Trophoblast cell (in vitro differentiated cells and primary cell): Measurements from ENCODE around the gene NDST1.

Source experiments
- DNase-seq, 2 donors: peaks; one replicate each; pipeline ENCODE4 v3.0.0-alpha.2; 2016
- H2AFZ ChIP-seq: 2 replicates; pipeline ENCODE4 v1.6.1; 2013; ENCODE audit warnings: low read length, moderate library complexity, mild to moderate bottlenecking; ENCODE audit not compliant: insufficient read depth, poor library complexity
- H2AK5ac ChIP-seq: 2 replicates; pipeline ENCODE4 v1.6.1; 2013; ENCODE audit warnings: mild to moderate bottlenecking, low read length
- H2BK120ac ChIP-seq: 2 replicates; pipeline ENCODE4 v1.6.1; 2013; ENCODE audit warnings: low read length, mild to moderate bottlenecking, moderate library complexity; ENCODE audit not compliant: insufficient read depth, poor library complexity
- H2BK12ac ChIP-seq: 2 replicates; pipeline ENCODE4 v1.6.1; 2013; ENCODE audit warnings: mild to moderate bottlenecking, low read length, moderate library complexity
- H2BK5ac ChIP-seq: 2 replicates; pipeline ENCODE4 v1.6.1; 2013; ENCODE audit warnings: low read length, low read depth, moderate library complexity, mild to moderate bottlenecking; ENCODE audit not compliant: poor library complexity
- H3K14ac ChIP-seq: 2 replicates; pipeline ENCODE4 v1.6.1; 2013; ENCODE audit warnings: mild to moderate bottlenecking, low read length
- H3K18ac ChIP-seq: 2 replicates; pipeline ENCODE4 v1.6.1; 2013; ENCODE audit warnings: mild to moderate bottlenecking, low read length
- H3K23ac ChIP-seq: 2 replicates; pipeline ENCODE4 v1.6.1; 2013; ENCODE audit warnings: low read length
- H3K27ac ChIP-seq: 2 replicates; pipeline ENCODE4 v1.5.1; 2013; ENCODE audit warnings: low read depth, mild to moderate bottlenecking, inconsistent platforms, low read length, moderate library complexity
- H3K27me3 ChIP-seq: 2 replicates; pipeline ENCODE4 v1.6.1; 2013; ENCODE audit warnings: inconsistent platforms, mild to moderate bottlenecking, low read length, moderate library complexity; ENCODE audit not compliant: insufficient read depth
- H3K36me3 ChIP-seq, 2 experiments: 1 replicate in 1 of 2; 2 replicates in 1 of 2; pipeline ENCODE4 v1.6.1; 2013; ENCODE audit warnings: low read length in 2 of 2, mild to moderate bottlenecking in 2 of 2, moderate library complexity in 1 of 2; ENCODE audit not compliant: insufficient read depth in 2 of 2, control insufficient read depth in 1 of 2
- H3K4ac ChIP-seq: 2 replicates; pipeline ENCODE4 v1.6.1; 2013; ENCODE audit warnings: low read depth, mild to moderate bottlenecking, low read length, moderate library complexity
- H3K4me1 ChIP-seq, 2 experiments: 1 replicate in 1 of 2; 2 replicates in 1 of 2; pipeline ENCODE4 v1.6.1; 2013; ENCODE audit warnings: low read length in 2 of 2, mild to moderate bottlenecking in 2 of 2, moderate library complexity in 1 of 2; ENCODE audit not compliant: insufficient read depth in 2 of 2, control insufficient read depth in 1 of 2
- H3K4me2 ChIP-seq: 2 replicates; pipeline ENCODE4 v1.6.1; 2013; ENCODE audit warnings: inconsistent platforms, mild to moderate bottlenecking, low read length, moderate library complexity
- H3K4me3 ChIP-seq: 2 replicates; pipeline ENCODE4 v1.5.1; 2013; ENCODE audit warnings: mild to moderate bottlenecking, low read depth, low read length, inconsistent platforms
- H3K79me1 ChIP-seq: one replicate; pipeline ENCODE4 v1.6.1; 2013; ENCODE audit warnings: low read length
- H3K79me2 ChIP-seq: 2 replicates; pipeline ENCODE4 v1.6.1; 2013; ENCODE audit warnings: low read length, mild to moderate bottlenecking; ENCODE audit not compliant: control insufficient read depth, insufficient read depth, poor library complexity
- H3K9ac ChIP-seq: 2 replicates; pipeline ENCODE4 v1.6.1; 2013; ENCODE audit warnings: mild to moderate bottlenecking, low read length
- H3K9me3 ChIP-seq: 2 replicates; pipeline ENCODE4 v1.6.1; 2013; ENCODE audit warnings: low read depth, mild to moderate bottlenecking, control low read depth, inconsistent platforms, low read length; ENCODE audit not compliant: insufficient read depth
- H4K12ac ChIP-seq: 2 replicates; pipeline ENCODE4 v1.6.1; 2013; ENCODE audit warnings: low read depth, mild to moderate bottlenecking, low read length, moderate library complexity
- H4K8ac ChIP-seq: 2 replicates; pipeline ENCODE4 v1.6.1; 2013; ENCODE audit warnings: low read depth, mild to moderate bottlenecking, low read length, moderate library complexity
- H4K91ac ChIP-seq: one replicate; pipeline ENCODE4 v1.6.1; 2013; ENCODE audit warnings: low read depth, mild to moderate bottlenecking, low read length, moderate library complexity
- WGBS: extraction: QIAGEN DNeasy Blood & Tissue Kit; methylation state at CpG from one replicate; pipeline ENCODE4 v1.1.7; 2013; ENCODE audit warnings: missing lambda C conversion rate; ENCODE audit not compliant: insufficient read length, insufficient coverage; ENCODE audit errors: extremely low coverage; 5-methylcytosine and 5-hydroxymethylcytosine counted together

Gene NDST1

DNA sequence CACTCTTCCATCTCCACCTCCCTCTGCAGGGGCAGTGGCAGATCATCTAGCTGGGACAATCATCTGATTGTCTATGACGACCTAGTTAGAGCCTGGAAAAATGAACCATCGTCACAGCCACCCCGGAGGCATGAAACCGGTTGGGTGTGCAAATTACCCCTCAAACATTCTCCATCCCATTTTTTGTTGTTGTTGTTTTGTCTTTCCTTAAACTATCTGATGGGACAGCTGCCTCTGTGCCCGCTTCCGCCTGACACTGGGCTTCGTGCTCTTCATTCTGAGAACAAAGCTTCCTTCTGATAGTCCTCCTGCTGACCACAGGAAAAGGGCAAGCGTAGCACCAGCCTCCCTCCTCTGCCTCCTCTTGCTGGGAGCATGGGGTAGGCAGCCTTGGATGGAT is 7.0 kb upstream of the NDST1 start:
- H3K4me3 ChIP-seq: no peak overlapping the region
- peaks cover 74% of the 10 kb centered on the region for H3K79me2 ChIP-seq
- no peak overlapping the region for H2BK120ac ChIP-seq
- no peaks in the 10 kb centered on the region for H3K9me3 ChIP-seq
- H3K23ac ChIP-seq: no peak overlapping the region
- no peak overlapping the region for H2AFZ ChIP-seq
- H4K91ac ChIP-seq: peak overlapping the region; percentile 5
- no CpG with 5 or more reads among the region's 8 CpGs for WGBS
- H3K27me3 ChIP-seq: no peaks in the 10 kb centered on the region
- no peak overlapping the region for H2BK12ac ChIP-seq
- H4K8ac ChIP-seq: peak overlapping the region; percentile 21
- H3K4me2 ChIP-seq: no peak overlapping the region
- peak overlapping the region; percentile 1 for H2BK5ac ChIP-seq
- no peak overlapping the region for H4K12ac ChIP-seq
- no peak overlapping the region for H3K9ac ChIP-seq
- H3K27ac ChIP-seq: peak overlapping the region; percentile 29
- peaks cover 56 to 70% of the 10 kb centered on the region in 2 experiments for H3K4me1 ChIP-seq
- H3K36me3 ChIP-seq: peaks cover 26 to 52% of the 10 kb centered on the region in 2 experiments
- H3K14ac ChIP-seq: no peak overlapping the region
- H3K79me1 ChIP-seq: peaks cover 15% of the 10 kb centered on the region
- peak overlapping the region; percentile 28 for H3K4ac ChIP-seq
- peak overlapping the region; percentile 15 for H3K18ac ChIP-seq
- H2AK5ac ChIP-seq: no peak overlapping the region
- DNase-seq: peak; percentile 87 to 94

DNA sequence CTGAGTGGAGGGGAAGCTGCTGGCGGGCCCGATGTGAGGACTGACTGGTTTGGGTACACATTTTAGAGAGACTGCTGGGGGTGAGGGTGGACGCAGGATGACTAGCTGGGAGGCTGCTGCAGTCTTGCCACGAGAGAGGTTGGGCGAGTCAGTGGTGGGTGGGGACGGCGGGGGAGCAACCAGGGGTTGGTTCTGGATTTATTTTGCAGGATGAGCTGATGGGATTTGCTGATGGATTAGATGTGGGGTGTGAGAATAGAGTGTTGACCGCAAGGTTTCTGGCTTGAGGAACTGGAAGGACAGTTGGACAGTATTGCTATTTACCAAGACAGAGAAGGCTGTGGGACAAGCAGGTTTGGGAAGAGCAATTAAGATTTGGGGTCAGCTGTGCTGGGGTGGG is 5.8 kb upstream of the NDST1 start:
- Histone ChIP-seq H3K4me3 (no peak overlapping the region), H3K4me1 (peaks cover 59 to 74% of the 10 kb centered on the region in 2 experiments), H3K27me3 (no peaks in the 10 kb centered on the region), H2BK12ac (no peak overlapping the region), H4K91ac (no peak overlapping the region), H2AFZ (no peak overlapping the region), H3K4me2 (no peak overlapping the region), H3K79me1 (peaks cover 19% of the 10 kb centered on the region), H4K12ac (no peak overlapping the region), H3K4ac (peak overlapping the region; percentile 28), H2BK120ac (no peak overlapping the region), H2AK5ac (no peak overlapping the region), H3K79me2 (peaks cover 78% of the 10 kb centered on the region), H3K14ac (no peak overlapping the region), H3K18ac (no peak overlapping the region), H3K23ac (no peak overlapping the region), H3K36me3 (peaks cover 24 to 54% of the 10 kb centered on the region in 2 experiments), H3K9me3 (no peaks in the 10 kb centered on the region), H2BK5ac (no peak overlapping the region), H4K8ac (no peak overlapping the region), H3K27ac (no peak overlapping the region), H3K9ac (no peak overlapping the region)
- no CpG with 5 or more reads among the region's 8 CpGs for WGBS
- no peak for DNase-seq

- H3K4me3 ChIP-seq: no peak overlapping the region
- H2BK120ac ChIP-seq: no peak overlapping the region
- H2AK5ac ChIP-seq: no peak overlapping the region
- H3K27ac ChIP-seq: no peak overlapping the region
- H3K79me1 ChIP-seq: peaks cover 16% of the 10 kb centered on the region
- H3K4me1 ChIP-seq: peaks cover 58 to 74% of the 10 kb centered on the region in 2 experiments
- no peak overlapping the region for H3K18ac ChIP-seq
- no peak overlapping the region for H2AFZ ChIP-seq
- H3K79me2 ChIP-seq: peaks cover 80% of the 10 kb centered on the region
- H3K9ac ChIP-seq: no peak overlapping the region
- no peak overlapping the region for H3K4me2 ChIP-seq
- H4K12ac ChIP-seq: no peak overlapping the region
- H3K9me3 ChIP-seq: no peaks in the 10 kb centered on the region
- DNase-seq: no peak
- no peak overlapping the region for H2BK5ac ChIP-seq
- WGBS: no CpG with 5 or more reads among the region's 3 CpGs
- H3K14ac ChIP-seq: no peak overlapping the region
- peaks cover 28 to 51% of the 10 kb centered on the region in 2 experiments for H3K36me3 ChIP-seq
- H3K27me3 ChIP-seq: no peaks in the 10 kb centered on the region
- H3K4ac ChIP-seq: peak overlapping the region; percentile 81
- no peak overlapping the region for H4K8ac ChIP-seq
- H4K91ac ChIP-seq: no peak overlapping the region
- H2BK12ac ChIP-seq: no peak overlapping the region
- no peak overlapping the region for H3K23ac ChIP-seq
These were observed 5.1 kb upstream of the NDST1 start for GRCh38 chr5:150502847-150503246.

DNA sequence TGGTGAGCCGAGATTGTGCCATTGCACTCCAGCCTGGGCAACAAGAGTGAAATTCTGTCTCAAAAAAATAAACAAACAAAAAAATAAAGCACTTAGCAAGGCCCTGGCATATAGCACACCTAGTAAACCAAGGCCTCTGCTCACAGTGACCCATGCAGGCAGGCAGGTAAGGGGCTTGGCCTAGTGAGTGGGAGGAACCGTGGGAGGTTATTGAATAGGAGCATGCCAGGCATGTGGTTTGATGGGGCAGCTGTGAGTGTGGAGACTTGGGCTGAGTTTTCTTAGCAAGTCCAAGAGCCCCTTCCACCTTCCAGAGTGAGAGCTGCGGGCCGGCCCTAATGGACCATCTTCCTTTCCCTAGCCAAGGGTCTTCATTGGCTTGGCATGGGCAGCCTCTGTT is 4.5 kb upstream of the NDST1 start:
- Histone ChIP-seq H4K91ac (no peak overlapping the region), H2AFZ (no peak overlapping the region), H3K9ac (no peak overlapping the region), H3K79me2 (peaks cover 81% of the 10 kb centered on the region), H3K23ac (no peak overlapping the region), H3K27ac (no peak overlapping the region), H4K8ac (no peak overlapping the region), H4K12ac (no peak overlapping the region), H3K79me1 (peaks cover 14% of the 10 kb centered on the region), H3K18ac (no peak overlapping the region), H2BK12ac (no peak overlapping the region), H2AK5ac (no peak overlapping the region), H3K4me2 (no peak overlapping the region), H2BK120ac (no peak overlapping the region), H3K4me3 (no peak overlapping the region), H3K36me3 (peaks cover 30 to 50% of the 10 kb centered on the region in 2 experiments), H3K4me1 (peaks cover 60 to 75% of the 10 kb centered on the region in 2 experiments), H2BK5ac (no peak overlapping the region), H3K9me3 (no peaks in the 10 kb centered on the region), H3K4ac (peak overlapping the region; percentile 95), H3K27me3 (no peaks in the 10 kb centered on the region), H3K14ac (peak overlapping the region; percentile 7)
- no CpG with 5 or more reads among the region's 4 CpGs for WGBS
- no peak for DNase-seq
